GM20000 (cell line): ENCODE measurements around the gene MTPN.
A peak's percentile ranks its signal among the peaks of the same experiment; 100 is the strongest.

Experiments used
- DNase-seq: peaks from one replicate; pipeline ENCODE4 v3.0.0; 2012; ENCODE audit warnings: low spot score
- CTCF ChIP-seq: IDR thresholded peaks from 2 replicates; pipeline ENCODE4 v1.5.1; 2012; ENCODE audit warnings: mild to moderate bottlenecking, control low read depth; ENCODE audit errors: extremely low read depth, missing control alignments

Gene MTPN

GRCh38 chr7:136014659-136015058 lies 37.5 kb upstream of the MTPN start:
- DNase-seq, result no peak
- TF ChIP-seq CTCF, result no peak

GRCh38 chr7:136012238-136012637 lies 35.1 kb upstream of the MTPN start:
- TF ChIP-seq CTCF, result no peak
- no peak for DNase-seq

- TF ChIP-seq CTCF, result no peak
- peak; percentile 30 for DNase-seq
Observed at GRCh38 chr7:136009488-136010079, 32.4 kb upstream of the MTPN start.

- no peak for TF ChIP-seq CTCF
- no peak for DNase-seq
Observed at GRCh38 chr7:136006208-136006607, 29.0 kb upstream of the MTPN start.

GRCh38 chr7:136004083-136004482 lies 26.9 kb upstream of the MTPN start:
- no peak for TF ChIP-seq CTCF
- DNase-seq, result no peak

- TF ChIP-seq CTCF, result no peak
- no peak for DNase-seq
Observed at GRCh38 chr7:136002802-136003201, 25.6 kb upstream of the MTPN start.

GRCh38 chr7:136000288-136000913 lies 23.2 kb upstream of the MTPN start:
- TF ChIP-seq CTCF, result no peak
- DNase-seq, result no peak
